ENCODE measurements around the gene RNF115.

The RNF115 gene
- long read RNA-seq, full-length matches to known transcripts: 55 of 66 reads
- long read RNA-seq, partial matches to known transcripts: 4 of 66 reads
- long read RNA-seq, other reads (novel, unspliced or antisense): 7 of 66 reads

DNA sequence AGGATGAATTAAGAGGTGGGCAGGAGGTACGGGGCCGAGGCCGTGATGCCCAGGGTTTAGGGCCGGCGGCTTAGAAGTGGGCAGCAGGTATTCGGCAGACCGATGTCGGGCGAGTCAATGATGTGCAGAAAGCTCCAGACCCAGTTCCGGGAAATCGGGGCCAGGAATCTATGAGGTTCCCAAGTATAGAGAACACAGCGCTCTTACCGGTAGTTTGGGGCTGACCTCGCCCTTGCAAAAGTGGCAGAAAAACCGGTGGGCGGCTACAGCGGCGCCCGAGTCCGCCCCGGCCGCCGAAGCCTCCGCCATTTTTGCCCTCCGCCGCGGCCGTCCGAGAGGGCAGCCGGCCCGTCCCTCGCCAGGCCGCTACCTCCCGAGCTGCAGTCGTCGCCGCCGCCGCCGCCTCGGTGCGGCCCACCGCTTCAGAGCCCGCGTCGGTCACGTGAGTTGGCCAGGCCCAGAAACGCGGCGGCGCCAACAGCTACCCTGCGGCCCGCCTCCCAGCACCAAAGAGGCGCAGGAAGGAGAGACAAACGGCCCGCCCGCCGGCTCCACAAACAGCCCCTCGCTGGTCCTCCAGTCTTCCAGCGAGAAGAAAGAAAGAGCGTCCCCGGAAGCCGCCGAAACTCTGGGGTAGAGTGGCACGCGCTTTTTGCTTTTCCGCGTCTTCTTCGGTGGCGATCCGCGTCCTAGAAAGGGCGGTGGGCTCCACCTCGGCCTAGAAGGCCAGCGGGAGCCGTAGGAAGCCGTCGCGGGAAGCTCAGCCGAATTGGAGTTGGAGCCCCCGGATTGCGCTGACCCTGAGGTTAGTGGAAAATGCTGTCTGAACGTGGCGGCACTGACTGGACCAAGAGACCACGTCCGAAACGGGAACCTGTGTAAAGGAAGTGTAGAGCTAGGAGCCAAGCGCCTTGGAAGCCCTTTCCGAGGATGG, at the start of gene RNF115, which contains the start of gene POLR3C:
RNF115 (minus strand) TSS at position 531 of the 934 bp plus-strand sequence; CDS start at position 309, 222 bp downstream.
POLR3C (plus strand) TSS at position 636 of the 934 bp plus-strand sequence. CDS start 1,577 bp downstream, outside the sequence.
- H3K27ac ChIP-seq (replicated peaks): peak within 1 kb of the TSS; percentile 89
- peak within 1 kb of the TSS; percentile 93 for H3K4me3 ChIP-seq (replicated peaks; ENCODE audit: insufficient read depth, low read length)
- DNase-seq (ENCODE audit: low read depth in 1 of 2, low spot score in 1 of 2): peak; percentile 83 to 95
- TF ChIP-seq POLR2AphosphoS5 (IDR thresholded peaks at IDR 0.05; ENCODE audit: low read depth) (peak; percentile 95), GABPA (IDR thresholded peaks at IDR 0.05; ENCODE audit: low read depth) (peak; percentile 84), REST (IDR thresholded peaks at IDR 0.05; ENCODE audit: insufficient replicate concordance, low read depth) (peak; percentile 78), SPI1 (IDR thresholded peaks at IDR 0.05; ENCODE audit: borderline replicate concordance, low read depth) (peak; percentile 53; the same call in 1 of the 2 replicates), CTCF (IDR thresholded peaks at IDR 0.05; ENCODE audit: insufficient read depth, low read length) (no peak)
- H3K27me3 ChIP-seq (ENCODE audit: insufficient read depth, poor library complexity, severe bottlenecking): no peaks in the 10 kb centered on the region

DNA sequence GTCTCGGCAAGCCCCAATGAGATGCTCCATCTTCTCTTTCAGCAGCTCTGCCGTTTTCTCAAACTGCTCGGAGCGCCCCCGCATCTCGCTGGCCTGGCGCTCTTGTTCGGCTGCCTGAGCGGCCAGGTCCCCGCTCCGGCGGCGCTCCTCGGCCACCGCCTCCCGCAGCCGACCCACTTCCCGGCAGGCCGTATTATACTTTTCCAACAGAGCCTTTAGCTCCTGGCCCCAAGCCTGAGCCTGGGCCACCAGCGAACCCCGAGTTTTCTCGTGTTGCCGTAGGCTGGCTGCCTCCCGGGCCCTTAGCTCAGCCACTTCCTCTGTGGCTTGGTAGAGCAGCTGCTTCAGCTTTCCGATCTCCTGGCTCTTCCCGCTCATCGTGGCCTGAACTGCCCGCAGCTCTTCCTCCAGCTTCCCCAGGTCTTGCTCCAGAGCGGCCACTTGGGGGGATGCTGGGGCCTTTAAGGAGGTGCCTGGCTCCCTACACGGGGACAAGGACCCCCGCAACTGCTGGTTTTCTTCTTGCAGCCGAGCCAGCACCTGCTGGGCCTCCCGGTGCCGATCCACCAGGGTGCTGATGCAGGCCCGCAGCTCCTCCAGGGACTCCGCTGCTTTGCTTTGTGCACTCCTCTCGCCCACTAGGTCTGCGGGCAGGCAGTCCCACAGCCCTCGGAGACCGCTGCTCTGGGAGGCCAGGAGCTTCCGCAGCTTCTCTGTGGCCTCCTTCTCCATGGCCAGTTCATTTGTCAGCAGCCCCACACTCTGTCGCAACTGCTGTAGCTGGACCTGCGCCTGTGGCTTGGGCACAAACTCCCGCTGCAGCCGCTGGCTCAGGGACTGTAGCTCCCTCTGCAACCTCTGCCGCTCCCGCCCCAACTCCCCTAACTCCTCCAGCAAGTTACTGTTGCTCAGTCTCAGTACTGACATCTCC, 48.4 kb upstream of the RNF115 start:
- DNase-seq (ENCODE audit: low read depth in 1 of 2, low spot score in 1 of 2): peak; percentile 64 to 75
- peak; percentile 46; the same call in 1 of the 2 replicates for TF ChIP-seq POLR2AphosphoS5 (IDR thresholded peaks at IDR 0.05; ENCODE audit: low read depth)
- peak; percentile 91 for TF ChIP-seq SPI1 (IDR thresholded peaks at IDR 0.05; ENCODE audit: borderline replicate concordance, low read depth)
- TF ChIP-seq CTCF (IDR thresholded peaks at IDR 0.05; ENCODE audit: insufficient read depth, low read length): no peak
- no peaks in the 10 kb centered on the region for H3K27me3 ChIP-seq (ENCODE audit: insufficient read depth, poor library complexity, severe bottlenecking)
- H3K27ac ChIP-seq (replicated peaks): peak overlapping the region; percentile 56
- peak overlapping the region; percentile 29 for H3K4me3 ChIP-seq (replicated peaks; ENCODE audit: insufficient read depth, low read length)

DNA sequence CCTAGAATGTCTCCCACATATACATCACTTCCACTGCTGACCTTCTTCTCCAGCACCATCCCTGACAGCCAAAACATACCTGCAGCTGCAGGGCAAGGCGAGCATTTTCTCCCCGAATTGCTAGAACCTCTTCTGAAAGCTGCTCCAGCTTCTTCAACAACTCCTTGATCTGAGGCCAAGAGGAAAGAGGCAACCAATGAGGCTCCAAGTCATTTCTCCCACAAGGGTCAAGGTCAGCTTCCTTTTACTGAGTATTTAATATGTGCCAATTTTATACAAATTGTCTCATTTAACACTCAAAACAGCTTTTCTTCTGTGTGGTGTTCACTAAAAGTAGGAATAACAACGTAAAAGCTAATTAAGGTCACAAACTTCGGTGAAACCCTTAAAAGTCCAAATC, 44.3 kb upstream of the RNF115 start:
- TF ChIP-seq POLR2AphosphoS5 (IDR thresholded peaks at IDR 0.05; ENCODE audit: low read depth) (no peak), CTCF (IDR thresholded peaks at IDR 0.05; ENCODE audit: insufficient read depth, low read length) (no peak), GABPA (IDR thresholded peaks at IDR 0.05; ENCODE audit: low read depth) (no peak), SPI1 (IDR thresholded peaks at IDR 0.05; ENCODE audit: borderline replicate concordance, low read depth) (no peak), REST (IDR thresholded peaks at IDR 0.05; ENCODE audit: insufficient replicate concordance, low read depth) (no peak)
- H3K4me3 ChIP-seq (replicated peaks; ENCODE audit: insufficient read depth, low read length): no peak overlapping the region
- H3K27ac ChIP-seq (replicated peaks): no peak overlapping the region
- DNase-seq (ENCODE audit: low read depth in 1 of 2, low spot score in 1 of 2): no peak
- no peaks in the 10 kb centered on the region for H3K27me3 ChIP-seq (ENCODE audit: insufficient read depth, poor library complexity, severe bottlenecking)

Data from HL-60 (cell line).